ENCODE data around the gene HTATSF1. TPM values are rescaled to one million over a fixed set of nuclear protein-coding genes. Genes with fewer than 3 reads are reported as not detected.

HTATSF1 gene
- total and polyA plus RNA-seq, 2 donors (not counting 1 experiment from before 2014, with no cell fraction given) = 0.66 to 33.2 TPM

- Histone ChIP-seq H3K4me3 (replicated peaks in 1 of 4; ENCODE audit: control extremely low read depth in 1 of 4, insufficient read depth in 1 of 4, low read depth in 3 of 4, low read length in 4 of 4) (no peak overlapping the region), H3K27ac (ENCODE audit: insufficient read depth, low read length) (no peak overlapping the region), H3K36me3 (ENCODE audit: control insufficient read depth, insufficient read depth, low read length) (no peaks in the 10 kb centered on the region), H3K4me2 (ENCODE audit: extremely low read depth, insufficient read depth, low read length) (no peak overlapping the region), H3K27me3 (ENCODE audit: control insufficient read depth, insufficient read depth, low read length) (no peaks in the 10 kb centered on the region), H3K4me1 (ENCODE audit: control insufficient read depth, extremely low read depth, insufficient read depth, low read length) (no peaks in the 10 kb centered on the region), H3K79me2 (ENCODE audit: control insufficient read depth, insufficient read depth, low read length) (no peaks in the 10 kb centered on the region), H3K9ac (ENCODE audit: insufficient read depth, low read length) (no peak overlapping the region), H4K20me1 (ENCODE audit: control insufficient read depth, extremely low read depth, insufficient read depth, low read length) (no peaks in the 10 kb centered on the region), H2AFZ (ENCODE audit: low read length) (no peak overlapping the region), H3K9me3 (ENCODE audit: control insufficient read depth, insufficient read depth, low read depth, low read length) (no peaks in the 10 kb centered on the region)
- TF ChIP-seq EZH2 (IDR thresholded peaks at IDR 0.05; ENCODE audit: low read length, missing control alignments) = no peak
- TF ChIP-seq CTCF (conservative IDR thresholded peaks at IDR 0.05 in 1 of 2, IDR thresholded peaks at IDR 0.05 in 1 of 2; ENCODE audit: low read depth in 1 of 2, low read length in 2 of 2) = no peak
- no peak for DNase-seq (ENCODE audit: low read depth in 2 of 2)
Observed at GRCh38 chrX:136529795-136530194, 32.4 kb downstream of the HTATSF1 start.

GRCh38 chrX:136531951-136532350 lies 34.6 kb downstream of the HTATSF1 start, which contains the start of gene VGLL1:
Gene VGLL1 (plus strand): TSS chrX:136532215. CDS start chrX:136536021, 3,806 bp downstream.
- H3K4me3 ChIP-seq (replicated peaks in 1 of 4; ENCODE audit: control extremely low read depth in 1 of 4, insufficient read depth in 1 of 4, low read depth in 3 of 4, low read length in 4 of 4) = no peak within 1 kb of the TSS
- H3K36me3 ChIP-seq (ENCODE audit: control insufficient read depth, insufficient read depth, low read length) = no peaks in the 10 kb centered on the region
- no peak within 1 kb of the TSS for H3K9ac ChIP-seq (ENCODE audit: insufficient read depth, low read length)
- no peak within 1 kb of the TSS for H3K27ac ChIP-seq (ENCODE audit: insufficient read depth, low read length)
- no peak within 1 kb of the TSS for H3K4me2 ChIP-seq (ENCODE audit: extremely low read depth, insufficient read depth, low read length)
- no peaks in the 10 kb centered on the region for H3K9me3 ChIP-seq (ENCODE audit: control insufficient read depth, insufficient read depth, low read depth, low read length)
- TF ChIP-seq CTCF (conservative IDR thresholded peaks at IDR 0.05 in 1 of 2, IDR thresholded peaks at IDR 0.05 in 1 of 2; ENCODE audit: low read depth in 1 of 2, low read length in 2 of 2) = no peak
- no peak for TF ChIP-seq EZH2 (IDR thresholded peaks at IDR 0.05; ENCODE audit: low read length, missing control alignments)
- no peaks in the 10 kb centered on the region for H3K79me2 ChIP-seq (ENCODE audit: control insufficient read depth, insufficient read depth, low read length)
- H3K27me3 ChIP-seq (ENCODE audit: control insufficient read depth, insufficient read depth, low read length) = no peaks in the 10 kb centered on the region
- H4K20me1 ChIP-seq (ENCODE audit: control insufficient read depth, extremely low read depth, insufficient read depth, low read length) = no peaks in the 10 kb centered on the region
- no peak for DNase-seq (ENCODE audit: low read depth in 2 of 2)
- no peaks in the 10 kb centered on the region for H3K4me1 ChIP-seq (ENCODE audit: control insufficient read depth, extremely low read depth, insufficient read depth, low read length)
- no peak within 1 kb of the TSS for H2AFZ ChIP-seq (ENCODE audit: low read length)

- Histone ChIP-seq H3K27me3 (ENCODE audit: control insufficient read depth, insufficient read depth, low read length) (no peaks in the 10 kb centered on the region), H3K9ac (ENCODE audit: insufficient read depth, low read length) (no peak overlapping the region), H3K79me2 (ENCODE audit: control insufficient read depth, insufficient read depth, low read length) (no peaks in the 10 kb centered on the region), H3K4me3 (replicated peaks in 1 of 4; ENCODE audit: control extremely low read depth in 1 of 4, insufficient read depth in 1 of 4, low read depth in 3 of 4, low read length in 4 of 4) (no peak overlapping the region), H3K27ac (ENCODE audit: insufficient read depth, low read length) (no peak overlapping the region), H2AFZ (ENCODE audit: low read length) (no peak overlapping the region), H3K36me3 (ENCODE audit: control insufficient read depth, insufficient read depth, low read length) (no peaks in the 10 kb centered on the region), H3K4me2 (ENCODE audit: extremely low read depth, insufficient read depth, low read length) (no peak overlapping the region), H3K9me3 (ENCODE audit: control insufficient read depth, insufficient read depth, low read depth, low read length) (no peaks in the 10 kb centered on the region), H4K20me1 (ENCODE audit: control insufficient read depth, extremely low read depth, insufficient read depth, low read length) (no peaks in the 10 kb centered on the region), H3K4me1 (ENCODE audit: control insufficient read depth, extremely low read depth, insufficient read depth, low read length) (no peaks in the 10 kb centered on the region)
- no peak for DNase-seq (ENCODE audit: low read depth in 2 of 2)
- TF ChIP-seq EZH2 (IDR thresholded peaks at IDR 0.05; ENCODE audit: low read length, missing control alignments) = no peak
- no peak for TF ChIP-seq CTCF (conservative IDR thresholded peaks at IDR 0.05 in 1 of 2, IDR thresholded peaks at IDR 0.05 in 1 of 2; ENCODE audit: low read depth in 1 of 2, low read length in 2 of 2)
Observed at GRCh38 chrX:136534131-136534530, 36.7 kb downstream of the HTATSF1 start.

Measured in fibroblast of lung (primary cell).